Fibroblast of mammary gland (primary cell): Measurements from ENCODE around the gene PHOSPHO1.

Experiments used
- DNase-seq: peaks from one replicate; pipeline ENCODE4 v3.0.0-alpha.2; 2010; ENCODE audit warnings: low read depth
- H3K4me3 ChIP-seq: 2 replicates; pipeline ENCODE4 v1.5.1; 2011; ENCODE audit warnings: low read depth, mild to moderate bottlenecking, low read length, moderate library complexity; ENCODE audit not compliant: control insufficient read depth
- TF ChIP-seq, protein P1 (sequence below): conservative IDR thresholded peaks from 2 replicates; pipeline ENCODE4 v1.5.1; 2011; ENCODE audit warnings: low read depth, low read length, inconsistent platforms; ENCODE audit not compliant: control insufficient read depth, insufficient read depth

Gene PHOSPHO1

GRCh38 chr17:49244839-49245238, 14.3 kb upstream of the PHOSPHO1 start:
- no peak for DNase-seq
- no peak overlapping the region for H3K4me3 ChIP-seq
- TF ChIP-seq, protein P1, sequence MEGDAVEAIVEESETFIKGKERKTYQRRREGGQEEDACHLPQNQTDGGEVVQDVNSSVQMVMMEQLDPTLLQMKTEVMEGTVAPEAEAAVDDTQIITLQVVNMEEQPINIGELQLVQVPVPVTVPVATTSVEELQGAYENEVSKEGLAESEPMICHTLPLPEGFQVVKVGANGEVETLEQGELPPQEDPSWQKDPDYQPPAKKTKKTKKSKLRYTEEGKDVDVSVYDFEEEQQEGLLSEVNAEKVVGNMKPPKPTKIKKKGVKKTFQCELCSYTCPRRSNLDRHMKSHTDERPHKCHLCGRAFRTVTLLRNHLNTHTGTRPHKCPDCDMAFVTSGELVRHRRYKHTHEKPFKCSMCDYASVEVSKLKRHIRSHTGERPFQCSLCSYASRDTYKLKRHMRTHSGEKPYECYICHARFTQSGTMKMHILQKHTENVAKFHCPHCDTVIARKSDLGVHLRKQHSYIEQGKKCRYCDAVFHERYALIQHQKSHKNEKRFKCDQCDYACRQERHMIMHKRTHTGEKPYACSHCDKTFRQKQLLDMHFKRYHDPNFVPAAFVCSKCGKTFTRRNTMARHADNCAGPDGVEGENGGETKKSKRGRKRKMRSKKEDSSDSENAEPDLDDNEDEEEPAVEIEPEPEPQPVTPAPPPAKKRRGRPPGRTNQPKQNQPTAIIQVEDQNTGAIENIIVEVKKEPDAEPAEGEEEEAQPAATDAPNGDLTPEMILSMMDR, result no peak

DNA sequence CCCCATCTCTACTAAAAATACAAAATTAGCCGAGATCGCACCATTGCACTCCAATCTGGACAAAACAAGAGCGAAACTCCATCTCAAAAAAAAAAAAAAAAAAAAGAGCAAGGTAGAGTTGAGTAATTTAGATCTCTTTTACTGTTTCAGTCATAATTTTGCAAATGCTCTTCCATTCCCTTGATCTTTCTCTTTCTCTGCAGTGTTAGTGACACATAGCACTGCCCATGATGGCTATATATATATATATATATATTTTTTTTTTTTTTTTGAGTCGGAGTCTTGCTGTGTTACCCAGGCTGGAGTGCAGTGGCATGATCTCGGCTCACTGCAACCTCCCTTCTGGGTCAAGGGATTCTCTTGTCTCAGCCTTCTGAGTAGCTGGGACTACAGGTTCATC, 12.2 kb upstream of the PHOSPHO1 start:
- TF ChIP-seq, protein P1, result no peak
- DNase-seq, result no peak
- no peak overlapping the region for H3K4me3 ChIP-seq

DNA sequence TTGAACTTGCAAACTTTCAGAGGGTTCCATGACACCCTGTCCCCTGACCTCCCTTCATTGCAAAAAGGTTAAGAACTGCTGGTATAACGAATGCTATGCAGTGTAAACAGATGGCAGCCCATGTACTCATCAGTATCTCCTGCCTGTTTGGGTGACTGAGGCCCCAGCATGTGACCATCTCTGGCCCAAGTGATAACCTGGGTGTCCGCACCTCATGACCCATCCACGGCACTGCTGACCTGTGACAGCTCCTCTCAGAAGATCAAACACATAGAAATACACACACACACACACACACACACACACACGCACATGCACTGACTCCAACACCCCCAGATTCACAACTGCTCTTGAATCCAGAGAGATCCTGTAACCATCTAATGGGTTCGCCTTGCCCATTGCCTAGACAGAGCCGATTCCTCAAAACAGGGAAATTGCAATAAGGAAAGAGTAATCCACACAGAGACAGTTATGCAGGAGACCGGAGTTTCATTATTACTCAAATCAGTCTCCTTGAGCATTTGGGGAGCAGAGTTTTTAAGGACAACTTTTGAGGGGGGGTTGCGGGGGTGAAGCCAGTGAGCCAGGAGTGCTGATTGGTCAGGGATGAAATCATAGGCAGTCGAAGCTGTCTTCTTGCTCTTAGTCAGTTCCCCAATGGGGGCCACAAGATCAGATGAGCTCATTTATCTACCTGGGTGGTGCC, 11.3 kb upstream of the PHOSPHO1 start:
- no peak overlapping the region for H3K4me3 ChIP-seq
- no peak for DNase-seq
- TF ChIP-seq, protein P1, result no peak

DNA sequence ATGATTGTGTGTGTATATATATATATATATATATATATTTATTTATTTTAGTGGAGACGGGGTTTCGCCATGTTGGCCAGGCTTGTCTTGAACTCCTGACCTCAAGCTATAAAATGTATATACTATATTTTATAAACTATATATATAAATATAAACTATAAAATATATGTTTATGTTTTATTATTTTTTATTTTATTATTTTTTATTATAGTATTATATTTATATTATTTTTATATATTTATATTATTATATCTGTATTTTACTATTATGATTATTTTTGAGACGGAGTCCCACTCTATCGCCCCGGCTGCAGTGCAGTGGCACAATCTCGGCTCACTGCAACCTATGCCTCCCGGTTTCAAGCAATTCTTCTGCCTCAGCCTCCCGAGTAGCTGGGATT, 10.5 kb upstream of the PHOSPHO1 start:
- H3K4me3 ChIP-seq, result no peak overlapping the region
- no peak for DNase-seq
- TF ChIP-seq, protein P1, result no peak

GRCh38 chr17:49240619-49241018, 10.0 kb upstream of the PHOSPHO1 start:
- H3K4me3 ChIP-seq, result no peak overlapping the region
- TF ChIP-seq, protein P1, result no peak
- no peak for DNase-seq

DNA sequence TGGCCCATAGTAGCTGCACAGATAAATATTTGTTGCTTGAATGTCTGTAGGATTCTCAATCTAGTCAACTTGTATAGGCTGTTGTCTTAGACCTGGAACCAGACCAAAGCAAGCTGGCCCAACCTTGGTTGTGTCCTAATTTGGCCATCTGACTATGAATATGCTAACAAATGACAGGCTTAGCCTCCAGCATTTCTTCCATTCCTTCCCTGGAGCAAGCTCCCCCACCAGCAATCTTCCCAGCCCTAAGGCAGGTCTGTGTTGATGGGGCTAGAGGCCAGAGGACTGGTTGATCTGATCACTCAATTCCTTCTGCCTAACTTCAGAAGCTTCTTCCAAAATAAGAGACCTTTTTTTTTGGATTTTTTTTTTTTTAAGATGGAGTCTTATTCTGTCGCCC, 9.4 kb upstream of the PHOSPHO1 start:
- TF ChIP-seq, protein P1, result no peak
- no peak for DNase-seq
- H3K4me3 ChIP-seq, result no peak overlapping the region
